K562 (cell line): Measurements from ENCODE around the gene NPAS1.

Source experiments
- NFATC3 ChIP-seq: fragments of 450-650 bp; IDR thresholded peaks from 2 replicates; pipeline ENCODE4 v1.6.1; 2017; ENCODE audit warnings: mild to moderate bottlenecking
- NRF1 ChIP-seq, 2 experiments: fragments of 450-650 bp; IDR thresholded peaks in 1 of 2; conservative IDR thresholded peaks in 1 of 2; 2 replicates each; pipeline ENCODE4 v1.6.1; 2014; ENCODE audit warnings: mild to moderate bottlenecking in 2 of 2
- TEAD4 ChIP-seq, 2 experiments: sonication (generic) in 1 of 2; formaldehyde crosslinking in 1 of 2; IDR thresholded peaks; 2 replicates each; pipeline versions ENCODE4 v1.6.1 to v1.8.0; 2012 to 2022; ENCODE audit warnings: borderline replicate concordance in 1 of 2, inconsistent platforms in 1 of 2, low read length in 1 of 2, mild to moderate bottlenecking in 1 of 2, missing genetic modification reagents in 1 of 2
- TRIM24 ChIP-seq, 2 experiments: fragments of 450-650 bp; IDR thresholded peaks; 2 replicates each; pipeline ENCODE4 v1.6.1; 2016
- ZBTB49 ChIP-seq: sonication (generic); formaldehyde crosslinking; IDR thresholded peaks from 2 replicates; pipeline ENCODE4 v1.8.0; 2022; ENCODE audit warnings: missing genetic modification reagents, mild to moderate bottlenecking, borderline replicate concordance
- ZNF12 ChIP-seq: sonication (generic); formaldehyde crosslinking; IDR thresholded peaks from 2 replicates; pipeline ENCODE4 v1.4.0; 2020; ENCODE audit warnings: mild to moderate bottlenecking, missing genetic modification reagents
- ZNF24 ChIP-seq: fragments of 450-650 bp; IDR thresholded peaks from 2 replicates; pipeline ENCODE4 v1.6.1; 2016

- TF ChIP-seq NRF1 (conservative IDR thresholded peaks at IDR 0.05 in 1 of 2, IDR thresholded peaks at IDR 0.05 in 1 of 2) (no peak), NFATC3 (no peak), TEAD4 (IDR thresholded peaks at IDR 0.05; ENCODE audit: low read length) (no peak), TEAD4 (CRISPR knock-in tag; IDR thresholded peaks at IDR 0.05; ENCODE audit: borderline replicate concordance) (no peak), TRIM24 (IDR thresholded peaks at IDR 0.05) (no peak), ZNF24 (no peak), ZNF12 (CRISPR knock-in tag) (no peak), ZBTB49 (CRISPR knock-in tag) (no peak)
Measured at GRCh38 chr19:47093254-47093653, 73.6 kb downstream of the NPAS1 start.
